Hematopoietic multipotent progenitor cell treated with erythropoietin and hydrocortisone succinate and interleukin-3 and kit ligand, for 6 days (in vitro differentiated cells): ENCODE data around the gene MSANTD2.
"Not testable (repeated sequence)": the region's sequence is repeated elsewhere in the genome, so short reads cannot be mapped to it uniquely, and the experiment has no call there.

Experiments used
- DNase-seq: peaks from one replicate; pipeline ENCODE4 v3.0.0-alpha.2; 2015

MSANTD2 gene

DNA sequence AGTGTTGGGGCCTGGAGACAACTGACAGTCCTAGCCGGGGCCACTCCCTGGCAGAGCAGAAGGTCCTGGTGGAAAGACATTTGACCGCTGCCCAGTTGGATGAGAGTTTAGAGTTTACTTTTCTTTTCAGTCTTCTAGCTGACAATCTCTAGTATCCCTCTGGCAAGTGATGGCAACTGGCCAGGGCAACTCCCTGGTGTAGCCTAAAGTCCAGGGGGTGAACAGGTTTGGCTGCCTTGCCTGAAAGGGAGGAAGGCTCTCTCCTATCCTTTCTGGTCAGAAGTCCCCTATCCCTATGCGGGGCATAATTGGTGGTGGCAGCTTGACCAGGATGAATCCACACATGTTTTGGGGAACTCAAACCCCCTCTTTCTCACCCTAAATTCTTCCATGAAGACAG is 16.8 kb upstream of the MSANTD2 start:
- DNase-seq = no peak

DNA sequence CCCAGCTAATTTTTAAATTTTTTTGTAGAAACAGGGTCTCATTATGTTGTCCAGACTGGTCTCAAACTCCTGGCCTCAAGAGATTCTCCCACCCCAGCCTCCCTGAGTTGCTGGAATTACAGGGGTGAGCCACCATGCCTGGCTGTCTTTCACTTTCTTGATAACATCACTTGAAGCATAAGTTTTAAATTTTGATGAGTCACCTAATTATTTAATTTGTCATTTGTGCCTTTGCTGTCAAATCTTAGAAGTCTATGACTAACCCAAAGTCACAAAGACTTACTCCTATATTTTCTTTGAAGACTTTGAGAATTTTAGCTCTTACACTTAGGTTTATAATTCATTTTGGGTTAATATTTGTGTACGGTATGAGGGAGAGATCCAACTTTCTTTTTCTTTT is 14.5 kb upstream of the MSANTD2 start:
- no peak for DNase-seq

DNA sequence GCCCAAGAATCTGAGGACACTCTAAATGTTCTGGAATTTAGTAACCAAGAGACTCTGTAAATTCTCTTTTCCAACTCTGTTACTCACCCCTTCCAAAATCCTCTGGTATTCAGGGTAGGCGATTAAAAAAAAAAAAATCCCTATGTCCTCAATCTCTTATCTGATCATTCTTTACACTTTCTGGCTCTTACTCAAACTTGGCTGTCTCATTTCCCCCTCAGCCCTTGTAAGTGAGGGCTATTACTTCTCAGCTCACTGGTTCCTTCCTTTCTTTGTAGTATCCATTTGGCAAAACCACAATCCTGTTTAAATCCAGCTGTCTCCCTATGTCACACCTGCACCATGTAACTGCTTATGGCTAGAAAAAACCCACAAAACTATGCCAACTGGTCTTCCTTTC is 12.7 kb upstream of the MSANTD2 start:
- no peak for DNase-seq

DNA sequence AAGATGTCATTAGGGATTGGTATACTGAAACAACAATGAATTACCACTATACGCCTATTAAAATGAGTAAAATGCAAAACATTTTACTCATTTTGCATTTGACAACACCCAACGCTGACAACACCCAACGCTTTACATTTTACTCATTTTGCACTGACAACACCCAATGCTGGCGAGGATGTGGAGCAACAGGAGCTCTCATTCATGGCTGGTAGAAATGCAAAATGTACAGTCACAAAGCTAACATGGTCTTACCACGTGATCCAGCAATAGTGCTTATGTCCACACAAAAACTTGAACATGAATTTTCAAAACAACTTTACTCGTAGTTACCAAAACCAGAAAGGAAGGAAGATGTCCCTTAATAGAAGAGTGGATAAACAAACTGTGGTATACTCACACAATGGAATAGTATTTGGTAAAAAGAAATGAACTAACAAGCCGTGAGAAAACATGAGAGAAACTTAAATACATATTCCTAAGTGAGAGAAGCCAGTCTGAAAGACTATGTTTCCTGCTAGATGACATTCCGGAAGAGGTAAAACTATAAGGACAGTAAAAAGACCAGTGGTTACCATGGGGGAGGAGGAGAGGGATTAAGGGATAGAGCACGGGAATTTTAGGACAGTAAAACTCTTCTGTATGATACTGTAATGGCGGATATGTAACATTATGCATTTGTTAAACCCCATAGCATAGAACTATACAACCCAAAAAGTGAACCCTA is 11.4 kb upstream of the MSANTD2 start:
- no peak for DNase-seq

DNA sequence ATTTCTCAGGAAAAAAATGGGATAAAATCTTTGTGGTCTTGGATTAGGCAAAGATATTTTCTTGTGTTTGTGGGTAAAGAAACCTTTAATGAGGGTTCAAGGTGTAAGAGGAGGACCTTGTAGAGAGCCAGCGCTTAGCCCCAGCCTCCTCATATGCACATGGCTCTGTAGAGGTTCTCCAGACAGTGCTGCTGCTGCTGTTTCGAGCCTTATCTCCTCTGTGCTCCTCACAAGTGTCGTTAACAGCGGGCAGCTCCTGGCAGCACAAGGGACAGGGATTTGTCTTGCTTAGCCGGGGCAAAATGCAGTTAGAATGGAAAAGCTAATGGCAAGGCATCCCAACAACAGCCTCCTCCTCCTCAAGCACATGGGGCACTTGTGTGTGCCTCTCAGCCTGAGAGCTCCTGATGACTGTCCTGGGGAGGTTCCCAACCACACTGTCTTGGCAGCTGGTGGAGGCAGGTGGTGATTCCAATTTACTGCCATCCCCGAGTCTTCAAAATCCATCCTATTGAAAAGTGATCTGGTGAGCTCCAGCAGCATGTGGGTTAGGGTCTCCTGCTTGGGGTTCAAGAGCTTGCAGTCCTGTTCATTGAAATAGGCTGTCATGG is 7.6 kb upstream of the MSANTD2 start:
- no peak for DNase-seq

DNA sequence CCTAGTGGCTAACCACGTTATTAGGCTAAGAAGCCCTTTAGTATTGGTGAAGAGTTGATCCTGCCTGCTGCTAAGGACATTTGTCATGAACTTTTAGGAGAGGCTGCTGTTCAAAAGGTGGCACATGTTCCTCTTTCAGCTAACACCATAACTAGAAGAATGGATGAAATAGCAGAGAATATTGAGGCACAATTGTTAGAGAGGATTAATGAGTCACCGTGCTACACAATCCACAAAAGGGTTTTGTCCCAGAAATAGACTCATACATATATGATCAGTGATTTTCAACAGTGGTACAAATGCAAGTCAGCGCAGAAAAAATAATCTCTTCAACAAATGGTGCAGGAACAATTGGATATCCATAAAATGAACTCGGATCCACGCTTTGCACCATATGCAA is 7.0 kb upstream of the MSANTD2 start:
- DNase-seq = no peak

DNA sequence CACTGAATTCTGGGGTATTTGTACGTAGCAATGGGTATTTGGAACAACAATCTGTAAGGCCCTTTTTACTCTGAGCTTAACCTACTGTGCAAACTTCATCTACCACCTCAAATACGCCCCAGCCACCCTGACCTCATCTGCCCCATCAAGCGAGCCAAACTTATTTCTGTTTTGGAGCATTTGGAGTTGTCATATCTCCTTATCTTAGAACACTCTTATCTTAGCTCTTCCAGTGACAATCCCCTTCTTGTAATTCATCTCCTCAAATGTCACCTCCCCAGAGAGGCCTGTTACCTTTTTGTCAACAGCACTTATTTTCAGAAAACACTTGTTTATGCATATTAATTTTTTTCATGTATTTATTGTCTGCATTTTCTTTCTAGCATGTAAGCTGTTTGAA is 4.7 kb upstream of the MSANTD2 start:
- no peak for DNase-seq

DNA sequence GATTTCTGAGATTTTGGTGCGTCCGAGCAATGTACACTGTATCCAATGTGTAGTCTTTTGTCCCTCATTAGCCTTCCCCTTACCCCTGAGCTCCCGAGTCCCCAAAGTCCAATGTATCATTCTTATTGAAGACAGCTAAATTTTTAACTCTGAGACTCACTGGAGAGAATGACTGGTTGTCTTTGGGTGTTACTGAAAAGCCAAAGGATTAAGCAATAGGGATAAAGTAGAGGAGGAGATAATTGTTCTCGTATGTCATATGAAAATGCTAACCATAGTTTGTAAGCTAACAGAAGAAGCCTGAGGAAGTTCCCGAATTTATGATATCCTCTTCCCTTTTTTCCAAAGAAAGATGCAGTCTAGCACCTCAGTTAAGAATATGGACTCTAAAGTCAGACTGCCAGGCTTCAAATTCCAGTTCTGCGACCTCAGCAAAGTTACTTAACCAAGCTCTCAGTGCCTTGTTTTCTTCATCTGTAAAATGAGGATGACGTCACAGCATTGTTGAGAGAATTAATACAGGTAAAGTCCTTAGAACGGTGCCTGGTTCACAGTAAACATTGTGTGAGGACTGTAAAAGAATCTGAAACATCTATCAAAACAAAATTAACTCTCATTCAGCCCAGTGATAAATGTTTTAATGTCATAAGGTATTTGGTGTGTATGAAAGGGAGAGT is 1.6 kb upstream of the MSANTD2 start:
- no peak for DNase-seq

DNA sequence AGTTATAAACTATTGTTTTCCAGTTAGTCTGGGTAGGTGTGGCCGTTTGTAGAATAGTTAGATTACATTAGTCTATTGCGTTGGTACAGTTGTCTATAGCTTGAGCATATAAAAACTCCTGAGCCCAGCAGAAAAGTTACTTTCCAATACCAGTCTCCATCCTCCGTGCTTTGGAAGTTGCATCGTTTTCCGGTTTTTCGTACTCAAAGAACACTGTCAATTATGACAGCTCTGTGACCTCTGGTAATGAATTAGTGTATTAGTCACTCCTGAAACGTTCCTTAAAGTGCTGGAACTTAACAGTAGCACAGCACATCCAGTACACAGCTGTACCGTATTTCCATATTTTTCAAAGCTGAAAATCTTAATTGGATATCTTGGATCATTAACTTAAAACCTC is 808 bp upstream of the MSANTD2 start:
- DNase-seq = no peak

DNA sequence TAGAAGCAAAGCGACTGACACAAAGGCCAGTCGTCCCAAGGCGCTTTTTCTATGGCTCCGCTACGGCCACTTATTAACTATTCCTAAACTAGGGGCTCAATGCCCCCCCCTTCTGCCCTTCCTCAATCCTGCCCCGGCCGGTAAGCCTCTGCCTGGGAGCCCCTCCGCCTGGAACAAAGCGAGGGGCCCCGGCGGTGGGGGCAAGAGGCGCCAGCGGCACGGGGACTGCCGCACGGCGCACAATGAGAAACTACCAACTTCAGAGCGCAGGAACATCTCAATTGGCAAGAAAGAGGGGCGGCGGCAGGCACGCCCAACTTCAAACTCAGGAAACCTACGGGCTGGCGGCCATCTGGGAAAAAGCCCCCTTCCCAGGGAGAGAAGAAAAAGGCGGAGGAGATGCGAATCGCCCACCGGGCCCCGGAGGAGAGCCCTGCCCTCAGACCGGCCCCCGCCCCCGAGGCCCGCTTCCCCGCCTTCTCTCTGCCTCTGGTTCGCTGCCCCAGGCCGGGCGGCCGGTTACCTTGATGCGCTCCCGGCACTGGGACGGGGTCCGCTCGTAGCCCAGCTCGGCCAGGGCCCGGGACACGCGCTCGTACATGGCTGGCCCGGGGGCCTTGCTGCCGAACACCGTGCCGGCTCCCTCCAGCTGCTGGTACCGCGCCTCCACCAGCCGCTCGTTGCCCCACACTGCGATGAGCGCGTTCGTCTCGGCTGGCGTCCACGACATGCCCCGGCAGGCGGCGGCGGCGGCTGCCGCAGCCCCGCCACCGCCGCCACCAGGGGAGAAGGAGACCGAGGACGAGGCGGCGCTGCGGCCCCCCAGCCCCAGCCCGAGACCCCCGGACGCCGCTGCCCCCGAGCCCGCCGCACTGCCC is 619 bp downstream of the MSANTD2 start:
- DNase-seq = peak; percentile 64

DNA sequence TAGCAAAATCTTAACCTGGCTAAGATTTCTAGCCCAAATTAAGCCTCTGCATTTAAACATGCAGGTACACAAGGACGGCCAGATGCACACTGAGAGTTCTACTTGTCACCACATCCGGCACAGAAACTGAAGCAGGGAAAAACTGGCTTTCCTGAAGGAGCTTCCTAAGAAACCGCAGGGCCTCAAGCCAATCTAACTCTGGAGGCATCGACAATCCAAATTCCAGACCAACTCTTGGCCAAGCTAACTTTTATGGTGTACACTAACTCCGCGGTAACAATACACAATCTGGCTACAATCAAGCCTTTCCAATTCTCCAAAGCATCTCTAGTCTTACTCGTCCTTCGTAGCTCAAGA is 1.2 kb downstream of the MSANTD2 start:
- DNase-seq = peak; percentile 4

DNA sequence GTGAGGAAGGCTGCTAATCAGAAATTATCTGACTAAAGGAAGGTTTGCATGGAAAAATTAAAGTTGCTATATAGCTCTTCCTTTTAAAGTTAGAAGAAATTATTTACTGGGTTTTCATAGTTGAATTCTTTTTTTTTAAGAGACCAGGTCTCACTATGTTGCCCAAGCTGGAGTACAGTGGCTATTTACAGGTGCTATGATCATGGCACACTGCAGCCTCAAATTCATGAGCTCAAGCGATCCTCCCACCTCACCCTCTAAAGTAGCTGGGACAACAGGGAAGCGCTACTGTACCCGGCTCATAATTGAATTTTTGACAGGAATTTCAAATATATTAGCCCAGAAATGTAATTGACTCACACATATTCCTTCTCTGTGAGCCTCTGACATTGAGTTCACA is 3.9 kb downstream of the MSANTD2 start:
- no peak for DNase-seq

DNA sequence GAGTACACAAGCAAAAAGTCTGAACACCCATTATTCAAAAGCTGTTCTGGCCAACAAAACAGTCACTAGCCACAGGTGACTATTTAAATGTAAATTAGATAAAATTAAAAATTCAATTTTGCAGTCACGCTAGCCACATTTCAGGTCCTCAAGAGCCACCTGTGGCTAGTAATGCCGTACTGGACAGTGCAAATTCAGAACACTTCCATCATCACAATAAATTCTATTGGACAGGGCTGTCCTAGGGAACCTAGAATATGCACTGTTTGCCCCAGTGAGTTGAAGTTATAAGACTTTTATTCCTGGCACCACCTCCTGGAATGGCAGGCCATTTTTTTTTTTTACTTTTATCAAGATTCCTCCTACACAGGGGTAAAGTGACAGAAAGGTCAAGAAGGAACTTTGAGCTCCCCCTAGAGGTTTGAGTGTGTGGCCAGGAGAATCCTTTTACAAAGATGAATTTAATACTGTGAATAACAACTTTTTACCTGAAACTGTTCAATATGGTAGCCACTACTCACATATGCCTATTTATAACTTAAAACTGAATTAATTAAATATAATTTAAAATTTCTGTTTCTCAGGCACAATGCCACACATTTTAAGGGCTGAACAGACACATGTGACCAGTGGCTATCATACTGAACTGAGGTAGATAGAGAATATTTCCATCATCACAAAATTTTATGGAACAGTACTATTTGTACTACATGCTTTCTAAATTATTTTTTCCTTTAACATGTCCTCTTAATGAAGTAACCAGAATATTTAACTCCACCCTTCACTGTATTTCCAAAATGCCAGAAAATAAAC is 6.5 kb downstream of the MSANTD2 start:
- peak; percentile 91 for DNase-seq

DNA sequence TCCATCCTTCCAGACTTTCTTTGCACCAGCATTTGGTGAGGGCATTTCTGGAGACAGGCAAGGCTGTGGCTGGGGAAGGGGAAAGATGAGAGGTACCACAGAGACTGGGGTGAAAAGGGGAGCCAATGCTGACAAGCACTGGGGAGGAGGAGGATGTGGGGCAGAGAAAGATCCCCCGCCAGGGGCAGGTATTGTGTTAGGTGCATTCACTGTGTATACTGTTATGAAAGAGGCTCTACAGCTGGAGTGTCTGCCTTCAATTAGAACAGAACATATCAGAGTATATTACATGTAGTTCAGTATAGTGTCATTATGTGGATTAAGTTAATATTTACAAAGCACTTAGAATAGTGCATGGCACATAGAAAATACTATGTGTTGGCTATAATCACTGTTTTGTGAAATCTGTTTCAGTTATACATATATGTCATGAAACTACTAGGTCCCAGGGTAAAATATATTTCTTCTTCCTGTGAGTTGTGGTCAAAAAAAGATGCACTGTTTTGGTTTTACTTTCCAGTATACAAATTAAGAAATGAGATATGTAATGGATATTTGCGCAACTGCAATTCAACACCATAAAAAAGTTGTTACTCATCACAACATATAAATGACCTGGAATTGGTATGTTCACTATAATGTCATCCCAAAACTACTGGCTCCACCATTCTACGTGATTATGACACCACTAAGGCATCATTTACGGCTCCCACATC is 8.4 kb downstream of the MSANTD2 start:
- no peak for DNase-seq

DNA sequence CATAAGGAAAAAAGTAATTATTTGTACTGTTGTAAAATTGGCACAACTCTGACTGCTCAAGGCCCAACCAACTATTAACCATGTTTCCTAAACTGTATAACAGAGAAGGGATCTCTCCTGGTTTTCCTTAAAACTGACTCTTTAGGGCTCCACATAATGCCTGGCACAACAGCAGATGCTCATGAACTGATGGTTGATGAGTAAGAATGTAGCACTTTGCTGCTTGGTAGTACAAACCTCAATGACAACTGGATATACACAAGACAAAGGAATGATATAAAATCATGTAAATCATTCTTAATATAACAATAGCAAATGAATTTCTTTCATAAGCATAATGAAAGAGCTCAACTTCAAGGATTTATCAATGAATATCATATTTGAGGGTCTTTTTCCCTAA is 11.7 kb downstream of the MSANTD2 start:
- DNase-seq = no peak

DNA sequence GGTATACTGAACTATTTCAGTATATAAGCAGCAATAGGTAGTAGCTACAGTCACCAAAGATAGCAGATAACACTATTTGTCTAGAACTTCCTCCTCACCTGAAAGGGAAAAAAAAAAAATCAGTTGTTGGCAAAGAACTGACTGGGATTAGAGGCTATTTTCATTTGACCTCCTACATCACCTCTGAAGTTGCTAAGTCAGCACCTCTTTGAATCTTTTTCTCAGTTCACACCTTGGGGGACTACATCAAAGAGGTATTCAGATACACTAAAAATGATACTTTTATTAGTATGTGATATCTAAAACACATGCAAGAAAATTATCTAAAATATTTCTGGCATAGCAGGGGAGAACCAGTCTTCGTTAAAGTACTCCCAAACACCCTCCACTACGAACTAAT is 16.2 kb downstream of the MSANTD2 start:
- no peak for DNase-seq

DNA sequence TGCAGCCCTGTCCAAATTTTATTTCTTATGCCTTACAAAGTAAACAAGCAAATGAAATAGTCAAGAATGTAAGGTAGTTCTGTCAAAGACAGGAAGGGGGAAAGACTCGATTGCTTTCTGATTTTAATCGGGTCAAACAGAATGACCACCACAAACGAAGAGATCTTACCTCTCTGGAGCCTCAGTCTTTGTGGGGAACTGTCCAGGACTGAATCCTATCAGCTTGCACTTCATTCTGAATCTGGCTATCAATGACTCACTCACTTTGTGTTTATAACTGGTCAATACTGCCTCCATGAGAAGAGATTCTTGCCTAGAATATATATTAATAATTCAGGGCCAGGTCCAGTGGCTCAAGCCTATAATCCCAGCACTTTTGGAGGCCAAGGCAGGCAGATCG is 17.2 kb downstream of the MSANTD2 start:
- no peak for DNase-seq

DNA sequence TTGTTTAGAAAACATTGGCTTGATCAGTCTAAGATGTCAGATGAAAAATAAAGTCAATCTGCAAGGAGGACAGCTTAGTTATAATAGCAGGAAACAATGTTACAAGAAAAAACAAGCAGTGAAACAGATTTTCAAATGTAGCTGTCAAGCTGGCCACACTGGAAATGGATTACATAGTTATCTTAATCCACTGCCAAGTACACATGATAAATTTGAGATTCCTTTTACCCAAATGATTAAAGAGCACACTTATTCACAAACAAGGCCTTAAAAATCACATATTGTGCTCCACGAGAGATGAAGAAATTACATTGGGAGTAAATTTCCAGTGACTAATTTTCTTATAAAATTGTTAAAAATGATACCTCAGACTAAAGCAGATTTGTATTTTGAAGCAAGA is 20.6 kb downstream of the MSANTD2 start:
- DNase-seq = no peak

DNA sequence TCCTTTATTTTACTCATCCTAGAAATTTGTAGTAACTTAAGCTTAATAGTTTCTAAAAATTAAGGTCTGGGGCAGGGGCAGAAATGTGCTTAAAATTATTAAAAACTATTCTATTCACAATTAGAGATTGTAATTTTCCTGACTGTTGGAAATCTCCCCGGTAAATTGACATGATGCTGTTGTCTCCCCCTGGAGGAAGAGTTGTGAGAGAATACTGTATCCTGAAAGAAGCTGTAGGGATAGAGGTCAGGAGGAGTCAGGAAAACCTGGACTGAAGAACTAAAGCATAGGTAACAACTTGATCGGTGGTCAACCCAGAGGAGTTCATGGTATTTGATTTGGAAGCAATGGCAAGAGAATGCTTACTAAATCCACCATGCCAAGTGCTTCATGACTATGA is 21.9 kb downstream of the MSANTD2 start:
- DNase-seq = no peak

DNA sequence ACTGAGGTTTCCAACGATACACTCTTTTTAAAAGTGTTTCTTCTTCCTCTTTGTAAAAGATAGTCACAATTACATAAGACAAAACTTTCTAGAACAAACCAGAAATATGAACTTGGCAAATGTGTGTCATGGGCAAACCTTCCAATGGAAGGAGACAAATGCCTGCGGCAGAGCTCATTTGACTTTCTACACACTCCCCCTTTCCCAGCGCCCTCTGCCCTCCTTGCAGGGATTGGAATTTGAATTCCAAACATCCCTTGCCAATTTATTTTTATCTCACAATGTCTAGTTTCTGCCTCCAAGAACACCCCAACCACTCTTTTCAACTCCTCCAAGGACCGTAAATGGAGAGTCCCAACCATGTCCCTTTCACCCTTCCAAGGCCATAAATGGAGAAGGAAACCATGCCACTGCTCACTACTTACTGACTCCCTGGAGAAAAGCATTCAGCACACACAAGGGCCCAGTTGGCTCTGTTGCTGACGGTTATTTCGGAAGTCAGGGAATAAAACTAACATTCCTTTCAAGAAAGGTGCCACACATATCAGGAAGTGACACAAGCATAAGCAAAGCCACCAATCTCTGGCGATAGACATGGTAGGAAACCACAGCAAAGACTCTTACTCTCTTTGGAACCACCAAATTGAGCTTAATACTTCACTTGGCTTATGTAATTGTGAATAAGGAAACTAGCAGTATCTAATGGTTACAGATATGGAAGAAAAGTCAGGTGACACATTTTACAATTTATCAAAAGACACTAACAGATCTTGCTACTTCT is 23.2 kb downstream of the MSANTD2 start:
- no peak for DNase-seq

DNA sequence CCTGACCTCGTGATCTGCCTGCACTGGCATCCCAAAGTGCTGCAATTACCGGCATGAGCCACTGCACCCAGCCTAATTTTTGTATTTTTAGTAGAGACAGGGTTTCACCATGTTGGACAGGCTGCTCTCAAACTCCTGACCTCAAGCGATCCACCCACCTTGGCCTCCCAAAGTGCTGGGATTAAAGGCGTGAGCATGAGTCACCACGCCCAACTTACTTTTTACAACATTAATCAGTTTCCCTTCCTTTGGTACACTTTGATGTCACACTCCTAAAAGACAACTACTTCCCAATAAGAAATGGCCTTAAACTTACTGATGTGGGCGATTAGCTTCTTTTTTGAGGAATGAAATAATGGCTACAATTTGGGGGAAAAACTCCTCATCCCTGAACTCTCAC is 29.2 kb downstream of the MSANTD2 start:
- not testable (repeated sequence) for DNase-seq
